Activated T-cell treated with anti-CD3 and anti-CD28 coated beads for 48 hours (primary cell): ENCODE measurements around the gene BPIFB2.

ENCODE experiments used
- DNase-seq: peaks from one replicate; pipeline ENCODE4 v3.0.0-alpha.2; 2020; ENCODE audit warnings: low read depth

The BPIFB2 gene

DNA sequence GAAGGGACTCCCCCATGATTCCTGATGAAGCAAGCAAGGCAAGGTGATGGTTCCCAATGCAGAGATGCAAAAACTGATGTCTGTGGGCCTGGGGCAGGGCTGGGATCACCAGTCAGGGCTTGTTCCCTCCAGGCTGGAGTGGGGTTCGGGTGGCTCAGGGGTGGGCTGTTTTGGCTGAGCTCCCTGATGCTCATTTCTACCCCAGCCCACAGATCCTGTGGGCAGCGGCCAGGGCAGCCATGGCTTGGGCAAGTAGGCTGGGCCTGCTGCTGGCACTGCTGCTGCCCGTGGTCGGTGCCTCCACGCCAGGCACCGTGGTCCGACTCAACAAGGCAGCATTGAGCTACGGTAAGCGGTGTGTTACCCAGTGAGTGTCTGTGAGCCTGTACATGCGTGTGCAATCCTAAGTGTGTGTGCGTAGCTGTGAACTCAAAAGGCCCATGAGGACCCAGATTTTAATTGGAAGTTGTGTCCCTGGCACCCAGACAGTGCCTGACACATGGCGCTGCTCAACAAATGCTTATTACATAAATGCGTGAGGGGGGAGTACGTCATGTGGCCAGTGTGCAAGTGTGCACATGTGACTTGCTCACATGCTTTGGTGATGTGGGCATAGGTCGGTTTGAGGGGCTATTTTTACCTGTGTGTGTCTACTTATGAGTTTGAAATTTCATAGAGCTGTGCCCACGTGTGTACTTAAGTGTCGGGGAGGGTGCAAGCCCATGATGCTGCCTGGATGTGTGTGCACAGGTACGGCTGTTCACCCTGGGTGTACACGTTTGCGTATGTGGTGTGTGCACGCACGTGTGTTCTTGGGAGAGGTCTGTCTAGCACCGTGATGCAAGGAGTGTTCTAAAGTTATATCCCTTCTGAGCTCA, 1.1 kb downstream of the BPIFB2 start:
- DNase-seq, result no peak

DNA sequence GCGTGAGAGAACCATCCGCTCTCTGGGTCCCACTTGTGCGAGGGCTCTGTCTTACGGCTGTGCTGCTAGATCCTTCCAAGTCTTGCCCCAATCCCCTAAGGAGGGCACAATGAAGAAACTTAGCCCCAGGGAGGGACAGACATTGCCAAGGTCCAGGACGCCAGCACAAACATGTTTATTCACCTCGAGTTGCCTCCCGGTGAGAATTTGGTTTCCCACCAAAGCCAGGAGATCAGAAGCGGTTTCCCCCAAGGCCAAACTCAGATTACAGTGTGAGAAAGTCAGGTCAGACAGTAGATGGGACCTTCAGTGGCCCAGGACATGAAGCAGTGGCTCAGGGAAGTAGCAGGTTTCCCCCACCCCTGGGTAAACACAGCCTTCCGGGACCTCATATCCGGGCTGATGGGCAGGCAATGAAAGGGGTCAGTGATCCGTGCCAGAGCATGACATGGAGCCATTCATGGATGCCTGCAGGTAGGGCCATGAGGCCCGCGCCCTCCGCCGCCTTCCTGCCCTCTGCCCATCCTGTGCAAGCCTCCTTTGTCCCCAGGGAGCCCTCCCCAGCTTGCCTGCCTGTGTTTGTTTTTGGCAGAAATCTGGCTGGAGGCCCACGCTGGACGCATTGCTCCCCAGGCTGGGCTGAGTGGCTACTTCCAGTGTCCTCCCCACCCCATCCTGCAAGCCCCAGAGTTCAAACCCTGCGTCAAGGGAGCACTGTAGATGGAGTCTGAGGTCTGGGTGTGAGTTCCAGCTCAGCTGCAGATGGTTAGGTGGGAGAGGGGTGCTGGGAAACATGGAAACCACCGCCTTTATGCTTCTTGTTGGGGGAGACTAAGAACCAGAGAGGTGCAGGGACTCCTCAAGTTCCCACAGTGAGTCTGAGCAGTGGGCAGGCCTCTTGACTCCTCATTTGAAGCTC, 2.0 kb downstream of the BPIFB2 start:
- DNase-seq, result no peak

- no peak for DNase-seq
These were observed 2.6 kb downstream of the BPIFB2 start for GRCh38 chr20:33010133-33010504.

DNA sequence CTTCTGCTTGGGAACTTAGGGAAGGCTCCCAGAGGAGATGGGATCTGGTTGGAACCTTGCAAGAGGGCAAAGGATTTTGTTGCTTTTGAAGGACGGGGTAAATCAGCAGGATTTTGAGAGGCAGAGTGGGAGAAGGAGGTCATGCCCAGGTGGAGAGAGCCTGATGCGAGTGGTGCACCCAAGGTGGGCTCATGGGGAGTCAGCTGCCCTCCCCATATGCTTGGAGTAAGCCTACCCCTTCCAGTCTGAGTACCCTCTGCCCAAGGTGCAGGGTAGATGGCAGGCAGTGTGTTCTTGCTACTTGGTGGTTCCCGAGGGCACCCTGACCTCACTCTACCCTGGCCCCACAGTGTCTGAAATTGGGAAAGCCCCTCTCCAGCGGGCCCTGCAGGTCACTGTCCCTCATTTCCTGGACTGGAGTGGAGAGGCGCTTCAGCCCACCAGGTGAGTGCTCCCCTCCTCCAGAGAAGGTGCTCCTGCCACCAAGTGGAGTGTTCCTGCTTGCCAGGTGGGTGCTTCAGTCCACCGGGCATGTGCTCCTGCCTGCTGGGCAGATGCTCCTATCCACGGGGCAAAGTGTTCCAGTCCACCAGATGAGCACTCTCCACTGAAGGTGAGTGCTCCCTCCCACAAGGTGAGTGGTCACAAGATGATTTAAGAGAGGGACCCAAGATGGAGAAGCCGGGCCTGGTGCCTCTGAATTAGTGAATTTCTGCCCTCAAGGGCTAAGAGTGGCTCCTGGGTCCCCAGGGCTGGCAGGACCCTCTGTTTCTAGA, 3.4 kb downstream of the BPIFB2 start:
- no peak for DNase-seq

GRCh38 chr20:33012327-33013189, 5.1 kb downstream of the BPIFB2 start:
- no peak for DNase-seq

DNA sequence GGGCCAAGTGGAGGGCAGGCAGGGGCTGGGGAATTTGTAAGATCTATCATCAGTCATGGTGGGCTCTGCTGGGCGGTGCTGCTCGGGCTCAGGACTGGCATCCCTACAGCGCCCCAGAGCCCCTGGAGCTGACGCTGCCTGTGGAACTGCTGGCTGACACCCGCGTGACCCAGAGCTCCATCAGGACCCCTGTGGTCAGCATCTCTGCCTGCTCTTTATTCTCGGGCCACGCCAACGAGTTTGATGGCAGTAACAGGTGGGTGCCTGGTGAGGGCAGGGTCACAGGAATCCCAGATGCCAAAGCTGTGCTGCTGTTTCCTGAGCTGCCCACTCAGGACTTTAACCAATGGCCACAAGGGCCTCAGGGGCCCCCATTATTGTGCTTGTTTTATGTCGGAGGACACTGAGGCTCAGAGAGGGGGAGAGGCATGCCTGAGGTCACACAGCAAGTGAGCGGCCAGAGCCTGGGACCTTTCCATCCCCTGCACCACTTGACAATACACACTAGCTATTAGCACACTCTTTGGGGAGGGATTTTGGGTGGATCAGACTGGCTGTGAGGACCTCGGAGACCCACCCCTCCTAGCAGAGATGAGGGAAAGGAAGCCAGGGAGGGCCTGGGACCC, 6.3 kb downstream of the BPIFB2 start:
- no peak for DNase-seq

GRCh38 chr20:33014336-33015113, 7.0 kb downstream of the BPIFB2 start:
- no peak for DNase-seq

GRCh38 chr20:33015114-33015484, 7.6 kb downstream of the BPIFB2 start:
- DNase-seq, result no peak

DNA sequence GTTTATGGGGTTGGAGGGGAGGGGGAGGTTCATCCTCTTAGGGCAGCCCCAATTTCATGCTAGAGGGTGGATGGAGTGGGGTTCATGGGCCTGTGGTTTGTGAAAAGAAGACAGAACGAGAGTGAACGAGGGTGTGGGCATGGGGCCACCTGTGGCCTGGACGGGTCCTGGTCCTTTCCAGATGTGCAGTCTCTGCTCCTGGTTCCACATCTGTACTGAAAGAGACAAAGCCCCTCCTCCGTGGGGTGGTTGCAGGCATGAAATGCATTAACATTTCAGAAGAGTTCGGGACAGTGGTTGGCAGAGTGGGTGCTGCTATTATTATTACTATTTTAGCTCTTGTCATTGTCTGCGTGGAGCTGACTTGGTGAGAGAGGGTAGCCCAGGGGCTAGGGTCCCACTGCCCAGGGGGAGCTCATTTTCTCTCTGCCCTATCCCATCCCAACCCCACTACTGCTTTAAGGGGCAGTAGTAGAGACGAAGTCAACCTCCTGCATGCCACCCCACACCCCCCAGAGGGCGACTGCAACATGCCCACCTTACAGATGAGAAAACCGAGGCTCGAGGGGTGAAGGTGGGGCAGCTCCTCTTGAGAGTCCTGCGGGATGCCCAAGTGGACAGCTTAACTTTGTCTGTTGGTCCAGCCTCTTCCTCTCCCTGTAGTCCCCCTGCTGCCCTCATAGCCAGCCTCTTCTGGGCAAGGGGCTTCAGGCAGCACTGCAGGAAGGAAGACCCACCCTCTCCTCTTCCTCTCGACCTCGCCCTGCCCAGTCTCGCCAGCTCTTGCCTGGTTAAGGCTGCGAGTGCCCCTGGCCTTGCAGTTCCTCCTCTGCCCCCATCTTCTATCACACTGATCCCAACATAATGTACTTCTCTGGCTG, 8.4 kb downstream of the BPIFB2 start:
- no peak for DNase-seq

DNA sequence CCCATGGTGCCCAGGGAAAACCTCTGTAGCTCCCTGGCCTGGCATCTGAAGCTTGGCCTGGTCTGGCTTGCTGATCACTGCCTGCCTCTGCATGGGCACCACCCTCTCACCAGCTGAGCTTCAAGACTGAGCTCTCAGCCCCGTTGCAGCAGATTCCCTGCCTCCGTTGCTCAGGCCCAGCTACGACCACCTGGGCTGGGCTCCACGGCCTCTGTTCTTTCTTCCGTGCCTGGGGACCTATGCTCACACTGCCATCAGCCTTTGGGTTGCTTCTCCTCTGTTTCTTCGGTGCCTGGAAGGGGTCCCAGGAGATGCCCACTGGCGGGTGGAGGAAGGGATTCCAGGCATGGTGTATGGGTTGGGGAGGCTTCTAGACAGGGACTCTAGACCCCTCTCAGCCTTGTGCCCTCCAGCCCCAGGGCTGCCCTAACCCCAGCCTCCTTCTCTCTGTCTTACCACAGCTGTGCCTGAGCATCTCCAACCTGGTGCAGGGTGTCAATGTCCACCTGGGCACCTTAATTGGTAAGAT, 9.1 kb downstream of the BPIFB2 start:
- no peak for DNase-seq

- DNase-seq, result no peak
These were observed 10.0 kb downstream of the BPIFB2 start for GRCh38 chr20:33017542-33017941.

DNA sequence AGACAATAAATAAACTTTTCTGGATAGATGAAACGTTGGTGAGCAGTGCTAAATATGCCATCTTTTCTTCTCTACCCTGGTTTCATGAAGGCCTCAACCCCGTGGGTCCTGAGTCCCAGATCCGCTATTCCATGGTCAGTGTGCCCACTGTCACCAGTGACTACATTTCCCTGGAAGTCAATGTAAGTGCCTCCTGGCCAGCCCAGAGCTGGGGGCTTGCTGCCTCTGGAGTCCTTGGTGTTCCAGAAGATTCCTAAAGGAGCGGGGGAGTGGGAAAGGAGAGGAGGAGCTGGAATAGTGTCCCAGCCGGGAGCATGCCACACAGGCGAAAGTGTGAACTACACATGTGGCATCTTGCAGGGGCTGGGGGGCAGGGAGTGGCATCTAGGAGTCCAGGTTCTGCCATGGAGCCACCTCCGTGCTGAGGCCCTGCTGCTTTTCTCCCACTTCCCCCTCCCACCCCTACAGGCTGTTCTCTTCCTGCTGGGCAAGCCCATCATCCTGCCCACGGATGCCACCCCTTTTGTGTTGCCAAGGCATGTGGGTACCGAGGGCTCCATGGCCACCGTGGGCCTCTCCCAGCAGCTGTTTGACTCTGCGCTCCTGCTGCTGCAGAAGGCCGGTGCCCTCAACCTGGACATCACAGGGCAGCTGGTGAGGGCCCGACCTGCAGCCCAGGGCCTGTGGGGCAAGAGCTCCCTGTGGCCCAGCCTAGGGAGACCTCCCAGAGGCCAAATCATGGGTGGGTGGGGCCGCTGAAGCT, 10.8 kb downstream of the BPIFB2 start:
- DNase-seq, result no peak

GRCh38 chr20:33019465-33020277, 12.2 kb downstream of the BPIFB2 start:
- no peak for DNase-seq

DNA sequence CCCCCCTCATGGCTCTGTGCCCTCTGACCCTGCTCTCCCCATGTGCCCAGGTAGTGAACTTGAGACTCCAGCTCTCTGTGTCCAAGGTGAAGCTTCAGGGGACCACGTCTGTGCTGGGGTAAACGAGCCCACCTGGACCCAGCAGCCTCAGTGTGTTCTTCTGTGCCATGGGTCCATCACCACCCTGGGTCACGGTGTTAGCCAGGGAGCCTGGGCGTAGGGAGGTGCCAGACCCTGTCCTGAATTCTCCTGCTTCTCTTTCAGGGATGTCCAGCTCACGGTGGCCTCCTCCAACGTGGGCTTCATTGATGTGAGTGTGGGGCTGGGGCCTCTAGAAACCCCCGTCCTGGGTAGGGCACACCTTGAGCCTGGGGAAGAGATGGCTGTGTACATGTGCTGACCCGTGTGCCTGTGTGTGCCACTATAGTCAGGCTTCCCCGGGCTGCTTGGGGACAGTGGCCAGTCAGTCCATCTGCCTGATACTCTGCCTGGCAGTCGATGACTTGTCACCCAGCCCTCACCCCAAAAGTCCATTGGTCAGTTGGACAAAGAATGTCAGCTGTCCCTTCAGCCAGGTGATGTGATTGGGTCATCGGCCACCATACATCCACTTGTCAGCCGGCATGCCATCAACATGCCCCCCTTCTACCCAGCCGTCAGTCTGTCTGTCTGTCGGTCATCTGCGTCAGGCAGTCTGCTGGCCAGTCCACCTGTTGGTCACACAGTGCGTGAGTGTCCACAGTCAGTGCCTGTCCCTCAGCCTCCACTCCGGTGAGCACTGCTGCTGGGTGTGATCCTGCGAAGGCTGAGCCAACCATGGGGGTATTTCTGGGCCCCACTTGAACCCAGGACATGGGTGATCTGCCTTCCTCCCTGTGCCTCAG, 13.0 kb downstream of the BPIFB2 start:
- no peak for DNase-seq

DNA sequence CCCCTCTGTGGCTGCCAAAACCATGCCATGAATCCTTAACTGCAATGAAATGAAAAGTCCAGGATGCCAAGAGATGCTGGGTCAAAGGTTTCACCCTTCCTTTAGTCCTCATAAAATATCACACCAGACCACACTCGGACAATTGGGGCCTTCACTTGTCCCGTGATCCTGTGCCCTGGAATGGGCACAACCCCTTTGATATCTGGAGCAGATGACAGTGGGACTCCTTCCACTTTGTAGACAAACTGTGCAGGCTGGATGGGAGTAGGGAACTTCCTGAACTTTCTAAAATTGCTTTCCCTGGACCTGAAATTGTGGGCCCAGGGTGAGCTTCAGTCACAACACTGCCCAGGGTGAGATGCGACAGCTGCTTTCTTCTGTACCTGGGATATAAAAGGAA, 14.4 kb downstream of the BPIFB2 start:
- no peak for DNase-seq

GRCh38 chr20:33022289-33022688, 14.8 kb downstream of the BPIFB2 start:
- DNase-seq, result no peak
